Vagina (tissue), 2 donors: Measurements from ENCODE around the gene FAM131C.

ENCODE experiments used
- POLR2AphosphoS5 ChIP-seq, 2 donors: sonication (generic); formaldehyde crosslinking; IDR thresholded peaks; one replicate each; pipeline ENCODE4 v1.9.0; 2017; ENCODE audit warnings: antibody characterized with exemption in 2 of 2, mild to moderate bottlenecking in 2 of 2, low read depth in 1 of 2; ENCODE audit not compliant: insufficient read depth in 1 of 2
- TF ChIP-seq, protein P1 (sequence below), 3 experiments: fragments of 450-650 bp in 2 of 3; fragments of 200-600 bp in 1 of 3; sonication (generic) in 1 of 3; IDR thresholded peaks; one replicate each; pipeline ENCODE4 v1.5.1; 2017 to 2019; ENCODE audit warnings: antibody characterized with exemption in 3 of 3, mild to moderate bottlenecking in 2 of 3, moderate library complexity in 2 of 3

DNA sequence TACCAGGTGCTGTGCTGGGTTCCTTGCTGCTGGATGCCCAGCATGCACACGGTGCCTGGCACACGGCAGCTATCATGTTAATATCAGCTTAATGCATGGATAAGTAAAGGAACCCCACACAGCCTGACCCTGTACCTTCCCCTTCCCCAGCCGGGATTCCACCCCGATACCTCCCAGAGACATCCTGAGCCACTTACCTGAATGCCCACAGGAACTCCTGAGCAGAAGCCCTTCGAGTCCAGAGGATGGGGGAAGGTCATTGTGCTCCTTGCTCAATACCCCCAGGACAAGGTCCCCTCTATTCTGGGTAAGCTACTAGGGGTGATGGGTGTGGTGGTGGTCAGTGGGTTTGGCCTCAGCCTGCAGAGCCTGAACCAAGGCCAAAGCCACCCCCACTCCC is 1.4 kb downstream of the FAM131C start:
- TF ChIP-seq POLR2AphosphoS5 (IDR thresholded peaks at IDR 0.05; ENCODE audit: insufficient read depth in 1 of 2, low read depth in 1 of 2): no peak
- TF ChIP-seq, protein P1, sequence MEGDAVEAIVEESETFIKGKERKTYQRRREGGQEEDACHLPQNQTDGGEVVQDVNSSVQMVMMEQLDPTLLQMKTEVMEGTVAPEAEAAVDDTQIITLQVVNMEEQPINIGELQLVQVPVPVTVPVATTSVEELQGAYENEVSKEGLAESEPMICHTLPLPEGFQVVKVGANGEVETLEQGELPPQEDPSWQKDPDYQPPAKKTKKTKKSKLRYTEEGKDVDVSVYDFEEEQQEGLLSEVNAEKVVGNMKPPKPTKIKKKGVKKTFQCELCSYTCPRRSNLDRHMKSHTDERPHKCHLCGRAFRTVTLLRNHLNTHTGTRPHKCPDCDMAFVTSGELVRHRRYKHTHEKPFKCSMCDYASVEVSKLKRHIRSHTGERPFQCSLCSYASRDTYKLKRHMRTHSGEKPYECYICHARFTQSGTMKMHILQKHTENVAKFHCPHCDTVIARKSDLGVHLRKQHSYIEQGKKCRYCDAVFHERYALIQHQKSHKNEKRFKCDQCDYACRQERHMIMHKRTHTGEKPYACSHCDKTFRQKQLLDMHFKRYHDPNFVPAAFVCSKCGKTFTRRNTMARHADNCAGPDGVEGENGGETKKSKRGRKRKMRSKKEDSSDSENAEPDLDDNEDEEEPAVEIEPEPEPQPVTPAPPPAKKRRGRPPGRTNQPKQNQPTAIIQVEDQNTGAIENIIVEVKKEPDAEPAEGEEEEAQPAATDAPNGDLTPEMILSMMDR (IDR thresholded peaks at IDR 0.05): no peak
